Transverse colon (tissue), 3 donors: ENCODE measurements around the gene ZNF287.

Experiments
- CTCF ChIP-seq, 5 experiments: fragments of 200-600 bp in 3 of 5; fragments of 450-650 bp in 2 of 5; sonication (generic) in 3 of 5; IDR thresholded peaks; 1 replicate in 2 of 5; 2 replicates in 3 of 5; pipeline ENCODE4 v1.5.1; 2016 to 2017; ENCODE audit warnings: antibody characterized with exemption in 5 of 5, inconsistent platforms in 3 of 5, mild to moderate bottlenecking in 2 of 5, moderate library complexity in 1 of 5
- EP300 ChIP-seq: sonication (generic); formaldehyde crosslinking; IDR thresholded peaks from one replicate; pipeline ENCODE4 v1.6.1; 2017; ENCODE audit warnings: antibody characterized with exemption, low read depth

GRCh38 chr17:16504984-16505383 is 64.0 kb downstream of the ZNF287 start:
- TF ChIP-seq EP300 (no peak), CTCF (IDR thresholded peaks at IDR 0.05) (no peak)
